GM12891 (cell line): ENCODE data around the gene CYP4V2.

Source experiments
- POLR2A ChIP-seq: IDR thresholded peaks from 2 replicates; pipeline ENCODE4 v1.6.1; 2011; ENCODE audit warnings: low read depth, low read length, control low read depth
- POLR2AphosphoS5 ChIP-seq: IDR thresholded peaks from 2 replicates; pipeline ENCODE4 v1.6.1; 2011; ENCODE audit warnings: low read depth, low read length, control low read depth
- TAF1 ChIP-seq: IDR thresholded peaks from 2 replicates; pipeline ENCODE4 v1.6.1; 2011; ENCODE audit warnings: low read depth, low read length, control low read depth

DNA sequence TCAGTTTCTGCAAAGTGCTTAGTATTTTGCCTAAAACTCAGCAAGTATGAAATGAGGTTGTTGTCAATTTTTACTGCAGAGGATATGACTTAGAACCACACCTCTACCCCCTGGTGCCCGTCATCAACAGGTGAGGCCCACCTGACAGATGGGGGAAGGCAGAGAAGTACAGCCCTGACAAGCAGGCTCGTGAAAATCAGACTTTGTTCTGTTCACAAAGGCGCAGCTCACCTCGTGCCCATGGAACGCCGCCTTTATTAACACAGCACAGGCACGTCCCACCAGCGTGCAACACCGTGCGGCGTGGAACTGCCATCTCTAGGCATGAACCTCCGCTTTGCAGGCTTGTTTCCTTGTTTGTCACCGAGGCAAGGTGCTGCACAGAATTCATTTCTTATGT is 13.3 kb downstream of the CYP4V2 start:
- no peak for TF ChIP-seq POLR2A
- no peak for TF ChIP-seq POLR2AphosphoS5
- TF ChIP-seq TAF1 = no peak
